Measurements from ENCODE around the gene THSD4.

The THSD4 gene

GRCh38 chr15:71784719-71785118 is 669.4 kb downstream of the THSD4 start:
- peak; percentile 55 for TF ChIP-seq CTCF (conservative IDR thresholded peaks at IDR 0.05; ENCODE audit: low read depth, low read length)
- DNase-seq (ENCODE audit: low read depth), result no peak
- H3K4me3 ChIP-seq (ENCODE audit: low read length), result no peak overlapping the region

GRCh38 chr15:71785996-71786395 is 670.7 kb downstream of the THSD4 start:
- no peak overlapping the region for H3K4me3 ChIP-seq (ENCODE audit: low read length)
- TF ChIP-seq CTCF (conservative IDR thresholded peaks at IDR 0.05; ENCODE audit: low read depth, low read length), result no peak
- DNase-seq (ENCODE audit: low read depth), result no peak

GRCh38 chr15:71786673-71787072 is 671.4 kb downstream of the THSD4 start:
- DNase-seq (ENCODE audit: low read depth), result no peak
- TF ChIP-seq CTCF (conservative IDR thresholded peaks at IDR 0.05; ENCODE audit: low read depth, low read length), result no peak
- no peak overlapping the region for H3K4me3 ChIP-seq (ENCODE audit: low read length)

- DNase-seq (ENCODE audit: low read depth), result no peak
- TF ChIP-seq CTCF (conservative IDR thresholded peaks at IDR 0.05; ENCODE audit: low read depth, low read length), result no peak
These were observed 673.6 kb downstream of the THSD4 start for GRCh38 chr15:71788646-71789579.

GRCh38 chr15:71789616-71790015 is 674.3 kb downstream of the THSD4 start:
- DNase-seq (ENCODE audit: low read depth), result no peak
- TF ChIP-seq CTCF (conservative IDR thresholded peaks at IDR 0.05; ENCODE audit: low read depth, low read length), result no peak

More at GRCh38 chr15:71788646-71789579, 673.6 kb downstream of the THSD4 start:
- no peak overlapping the region for H3K4me3 ChIP-seq (ENCODE audit: low read length)

GRCh38 chr15:71790081-71790480 is 674.8 kb downstream of the THSD4 start:
- no peak for TF ChIP-seq CTCF (conservative IDR thresholded peaks at IDR 0.05; ENCODE audit: low read depth, low read length)
- DNase-seq (ENCODE audit: low read depth), result no peak
- H3K4me3 ChIP-seq (ENCODE audit: low read length), result no peak overlapping the region

More at GRCh38 chr15:71789616-71790015, 674.3 kb downstream of the THSD4 start:
- H3K4me3 ChIP-seq (ENCODE audit: low read length), result no peak overlapping the region

- DNase-seq (ENCODE audit: low read depth), result no peak
- no peak for TF ChIP-seq CTCF (conservative IDR thresholded peaks at IDR 0.05; ENCODE audit: low read depth, low read length)
These were observed 676.7 kb downstream of the THSD4 start for GRCh38 chr15:71791975-71792374.

More at GRCh38 chr15:71791975-71792374, 676.7 kb downstream of the THSD4 start:
- H3K4me3 ChIP-seq (ENCODE audit: low read length), result no peak overlapping the region

Data from retinal pigment epithelial cell (primary cell).